ENCODE data around the gene ARPP19.
"Not testable (repeated sequence)": the region's sequence is repeated elsewhere in the genome, so short reads cannot be mapped to it uniquely, and the experiment has no call there.

The ARPP19 gene

GRCh38 chr15:52565417-52566358 is 3.1 kb downstream of the ARPP19 start:
- not testable (repeated sequence) for H3K4ac ChIP-seq (ENCODE audit: low read length); H2AFZ ChIP-seq (ENCODE audit: low read length); H3K9ac ChIP-seq (ENCODE audit: low read depth, low read length, poor library complexity); H3K23ac ChIP-seq (ENCODE audit: low read depth, low read length, poor library complexity); H3K4me1 ChIP-seq (ENCODE audit: control insufficient read depth in 2 of 2, insufficient read depth in 1 of 2, low read depth in 1 of 2, low read length in 2 of 2); H2AK5ac ChIP-seq (ENCODE audit: low read depth, low read length); H2BK5ac ChIP-seq (ENCODE audit: low read length); H3K27me3 ChIP-seq (ENCODE audit: control insufficient read depth in 3 of 3, insufficient read depth in 3 of 3, low read depth in 1 of 3, low read length in 3 of 3); H3K4me2 ChIP-seq (ENCODE audit: insufficient read depth, low read length, poor library complexity, severe bottlenecking); H3K18ac ChIP-seq (ENCODE audit: low read length); H2BK120ac ChIP-seq (ENCODE audit: low read depth, low read length); H2BK12ac ChIP-seq (ENCODE audit: low read length); DNase-seq (ENCODE audit: low spot score); H3K27ac ChIP-seq (replicated peaks; ENCODE audit: low read length); H4K91ac ChIP-seq (ENCODE audit: low read depth, low read length, poor library complexity); H3K4me3 ChIP-seq (ENCODE audit: low read length in 2 of 2); H3K79me1 ChIP-seq (ENCODE audit: low read depth, low read length); H3K14ac ChIP-seq (ENCODE audit: low read length); H2BK15ac ChIP-seq (ENCODE audit: low read length); H4K8ac ChIP-seq (ENCODE audit: low read depth, low read length)
- H3K36me3 ChIP-seq (replicated peaks in 1 of 2; ENCODE audit: control insufficient read depth in 2 of 2, insufficient read depth in 2 of 2, low read length in 2 of 2), result peaks cover 0 to 26% of the 10 kb centered on the region in 2 donors
- H3K9me3 ChIP-seq (replicated peaks in 1 of 2; ENCODE audit: control insufficient read depth in 2 of 2, insufficient read depth in 1 of 2, low read depth in 1 of 2, low read length in 2 of 2), result peaks cover 0 to 12% of the 10 kb centered on the region in 2 donors
- no CpG with 5 or more reads among the region's 13 CpGs for WGBS, 2 donors (ENCODE audit: extremely low coverage in 2 of 2, insufficient read length in 2 of 2, insufficient replicate concordance in 1 of 2)

GRCh38 chr15:52563501-52564060 is 5.2 kb downstream of the ARPP19 start:
- Histone ChIP-seq H2BK12ac (ENCODE audit: low read length) (no peak overlapping the region), H3K27me3 (ENCODE audit: control insufficient read depth in 3 of 3, insufficient read depth in 3 of 3, low read depth in 1 of 3, low read length in 3 of 3) (no peaks in the 10 kb centered on the region), H3K4me1 (ENCODE audit: control insufficient read depth in 2 of 2, insufficient read depth in 1 of 2, low read depth in 1 of 2, low read length in 2 of 2) (no peaks in the 10 kb centered on the region), H3K4me3 (ENCODE audit: low read length in 2 of 2) (no peak overlapping the region), H3K27ac (replicated peaks; ENCODE audit: low read length) (no peak overlapping the region), H2BK120ac (ENCODE audit: low read depth, low read length) (no peak overlapping the region), H2AK5ac (ENCODE audit: low read depth, low read length) (no peak overlapping the region), H3K4me2 (ENCODE audit: insufficient read depth, low read length, poor library complexity, severe bottlenecking) (no peak overlapping the region), H2BK5ac (ENCODE audit: low read length) (no peak overlapping the region), H3K36me3 (replicated peaks in 1 of 2; ENCODE audit: control insufficient read depth in 2 of 2, insufficient read depth in 2 of 2, low read length in 2 of 2) (peaks cover 3 to 47% of the 10 kb centered on the region in 2 donors), H3K14ac (ENCODE audit: low read length) (no peak overlapping the region), H3K4ac (ENCODE audit: low read length) (no peak overlapping the region), H4K8ac (ENCODE audit: low read depth, low read length) (no peak overlapping the region), H3K79me1 (ENCODE audit: low read depth, low read length) (peaks cover 4% of the 10 kb centered on the region), H2AFZ (ENCODE audit: low read length) (no peak overlapping the region), H3K18ac (ENCODE audit: low read length) (no peak overlapping the region), H4K91ac (ENCODE audit: low read depth, low read length, poor library complexity) (no peak overlapping the region), H3K9ac (ENCODE audit: low read depth, low read length, poor library complexity) (no peak overlapping the region), H3K9me3 (replicated peaks in 1 of 2; ENCODE audit: control insufficient read depth in 2 of 2, insufficient read depth in 1 of 2, low read depth in 1 of 2, low read length in 2 of 2) (peaks cover 0 to 24% of the 10 kb centered on the region in 2 donors), H3K23ac (ENCODE audit: low read depth, low read length, poor library complexity) (no peak overlapping the region), H2BK15ac (ENCODE audit: low read length) (no peak overlapping the region)
- no CpG with 5 or more reads among the region's 4 CpGs for WGBS, 2 donors (ENCODE audit: extremely low coverage in 2 of 2, insufficient read length in 2 of 2, insufficient replicate concordance in 1 of 2)
- no peak for DNase-seq (ENCODE audit: low spot score)

- Histone ChIP-seq H4K91ac (ENCODE audit: low read depth, low read length, poor library complexity) (no peak overlapping the region), H3K27ac (replicated peaks; ENCODE audit: low read length) (no peak overlapping the region), H3K9ac (ENCODE audit: low read depth, low read length, poor library complexity) (no peak overlapping the region), H3K79me1 (ENCODE audit: low read depth, low read length) (peaks cover 3% of the 10 kb centered on the region), H2AK5ac (ENCODE audit: low read depth, low read length) (no peak overlapping the region), H3K9me3 (replicated peaks in 1 of 2; ENCODE audit: control insufficient read depth in 2 of 2, insufficient read depth in 1 of 2, low read depth in 1 of 2, low read length in 2 of 2) (peaks cover 0 to 24% of the 10 kb centered on the region in 2 donors), H3K27me3 (ENCODE audit: control insufficient read depth in 3 of 3, insufficient read depth in 3 of 3, low read depth in 1 of 3, low read length in 3 of 3) (no peaks in the 10 kb centered on the region), H3K36me3 (replicated peaks in 1 of 2; ENCODE audit: control insufficient read depth in 2 of 2, insufficient read depth in 2 of 2, low read length in 2 of 2) (peaks cover 3 to 80% of the 10 kb centered on the region in 2 donors), H3K4me3 (ENCODE audit: low read length in 2 of 2) (no peak overlapping the region), H4K8ac (ENCODE audit: low read depth, low read length) (no peak overlapping the region), H3K4me2 (ENCODE audit: insufficient read depth, low read length, poor library complexity, severe bottlenecking) (no peak overlapping the region), H2BK12ac (ENCODE audit: low read length) (no peak overlapping the region), H3K4ac (ENCODE audit: low read length) (no peak overlapping the region), H2BK5ac (ENCODE audit: low read length) (no peak overlapping the region), H3K4me1 (ENCODE audit: control insufficient read depth in 2 of 2, insufficient read depth in 1 of 2, low read depth in 1 of 2, low read length in 2 of 2) (no peaks in the 10 kb centered on the region), H3K18ac (ENCODE audit: low read length) (no peak overlapping the region), H2BK15ac (ENCODE audit: low read length) (no peak overlapping the region), H2BK120ac (ENCODE audit: low read depth, low read length) (no peak overlapping the region), H2AFZ (ENCODE audit: low read length) (no peak overlapping the region), H3K23ac (ENCODE audit: low read depth, low read length, poor library complexity) (no peak overlapping the region), H3K14ac (ENCODE audit: low read length) (no peak overlapping the region)
- WGBS, 2 donors (ENCODE audit: extremely low coverage in 2 of 2, insufficient read length in 2 of 2, insufficient replicate concordance in 1 of 2), result no CpG with 5 or more reads among the region's 2 CpGs
- no peak for DNase-seq (ENCODE audit: low spot score)
These were observed 9.3 kb downstream of the ARPP19 start for GRCh38 chr15:52559575-52559974.

DNA sequence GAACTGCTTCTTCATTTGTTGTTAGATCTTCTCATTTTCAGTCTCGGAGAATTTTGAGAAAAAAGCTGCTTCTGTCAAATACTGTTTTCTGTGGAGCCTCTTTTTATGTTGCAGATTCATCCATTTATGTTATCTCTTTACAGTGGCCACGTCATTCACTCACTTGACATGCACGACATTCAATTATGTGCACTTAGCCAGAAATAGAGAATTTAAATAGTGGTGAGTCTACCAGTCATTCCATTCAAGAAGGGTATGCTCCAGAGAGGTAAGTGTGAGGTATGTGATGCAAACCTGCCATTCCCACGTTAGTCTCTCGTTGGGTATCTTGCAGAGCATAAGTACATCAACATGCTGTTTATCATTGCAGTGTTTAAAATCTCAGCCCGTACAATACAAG is 9.8 kb downstream of the ARPP19 start:
- Histone ChIP-seq H3K4me1 (ENCODE audit: control insufficient read depth in 2 of 2, insufficient read depth in 1 of 2, low read depth in 1 of 2, low read length in 2 of 2) (no peaks in the 10 kb centered on the region), H2BK12ac (ENCODE audit: low read length) (no peak overlapping the region), H3K9ac (ENCODE audit: low read depth, low read length, poor library complexity) (no peak overlapping the region), H3K4ac (ENCODE audit: low read length) (no peak overlapping the region), H3K36me3 (replicated peaks in 1 of 2; ENCODE audit: control insufficient read depth in 2 of 2, insufficient read depth in 2 of 2, low read length in 2 of 2) (peaks cover 3 to 81% of the 10 kb centered on the region in 2 donors), H4K8ac (ENCODE audit: low read depth, low read length) (no peak overlapping the region), H2BK120ac (ENCODE audit: low read depth, low read length) (no peak overlapping the region), H3K4me2 (ENCODE audit: insufficient read depth, low read length, poor library complexity, severe bottlenecking) (no peak overlapping the region), H3K14ac (ENCODE audit: low read length) (no peak overlapping the region), H3K23ac (ENCODE audit: low read depth, low read length, poor library complexity) (no peak overlapping the region), H4K91ac (ENCODE audit: low read depth, low read length, poor library complexity) (no peak overlapping the region), H2BK15ac (ENCODE audit: low read length) (no peak overlapping the region), H2AK5ac (ENCODE audit: low read depth, low read length) (no peak overlapping the region), H3K27ac (replicated peaks; ENCODE audit: low read length) (no peak overlapping the region), H3K4me3 (ENCODE audit: low read length in 2 of 2) (no peak overlapping the region), H3K27me3 (ENCODE audit: control insufficient read depth in 3 of 3, insufficient read depth in 3 of 3, low read depth in 1 of 3, low read length in 3 of 3) (no peaks in the 10 kb centered on the region), H2BK5ac (ENCODE audit: low read length) (no peak overlapping the region), H3K18ac (ENCODE audit: low read length) (no peak overlapping the region), H2AFZ (ENCODE audit: low read length) (no peak overlapping the region), H3K79me1 (ENCODE audit: low read depth, low read length) (peaks cover under 1% of the 10 kb centered on the region), H3K9me3 (replicated peaks in 1 of 2; ENCODE audit: control insufficient read depth in 2 of 2, insufficient read depth in 1 of 2, low read depth in 1 of 2, low read length in 2 of 2) (peaks cover 0 to 22% of the 10 kb centered on the region in 2 donors)
- DNase-seq (ENCODE audit: low spot score), result no peak
- WGBS, 2 donors (ENCODE audit: extremely low coverage in 2 of 2, insufficient read length in 2 of 2, insufficient replicate concordance in 1 of 2), result no CpG with 5 or more reads among the region's 6 CpGs
